Kidney epithelial cell (primary cell): ENCODE measurements around the gene PEX26. TPM values are rescaled to one million over a fixed set of nuclear protein-coding genes. Genes with fewer than 3 reads are reported as not detected.

Source experiments
- DNase-seq: peaks from one replicate; pipeline ENCODE4 v3.0.0-alpha.2; 2010; ENCODE audit warnings: low read depth
- H3K27me3 ChIP-seq: 2 replicates; pipeline ENCODE4 v1.6.0; 2011; ENCODE audit warnings: low read length; ENCODE audit not compliant: control insufficient read depth, insufficient read depth
- H3K36me3 ChIP-seq: 2 replicates; pipeline ENCODE4 v1.5.1; 2011; ENCODE audit warnings: low read length; ENCODE audit not compliant: control insufficient read depth, insufficient read depth
- H3K4me3 ChIP-seq: 2 replicates; pipeline ENCODE4 v1.5.1; 2011; ENCODE audit warnings: low read depth, mild to moderate bottlenecking, control low read depth, low read length
- CTCF ChIP-seq: IDR thresholded peaks from 2 replicates; pipeline ENCODE4 v1.5.1; 2011; ENCODE audit warnings: mild to moderate bottlenecking, moderate library complexity, low read length, control low read depth, inconsistent platforms; ENCODE audit not compliant: insufficient read depth, poor library complexity, severe bottlenecking
- total RNA-seq: library from RNA; depleted of rRNA; stranded (reverse); fragments of >200 nt; gene quantifications from 2 replicates; pipeline ENCODE4 v1.2.3, GENCODE V29; 2015

Gene PEX26
- total RNA-seq, 1 donor from 2014 or later: 32.4 TPM

- no peaks in the 10 kb centered on the region for H3K27me3 ChIP-seq
- no peak for DNase-seq
- no peak for TF ChIP-seq CTCF
- H3K36me3 ChIP-seq: no peaks in the 10 kb centered on the region
- H3K4me3 ChIP-seq: no peak overlapping the region
Observed at GRCh38 chr22:18064636-18065035, 13.2 kb upstream of the PEX26 start.

DNA sequence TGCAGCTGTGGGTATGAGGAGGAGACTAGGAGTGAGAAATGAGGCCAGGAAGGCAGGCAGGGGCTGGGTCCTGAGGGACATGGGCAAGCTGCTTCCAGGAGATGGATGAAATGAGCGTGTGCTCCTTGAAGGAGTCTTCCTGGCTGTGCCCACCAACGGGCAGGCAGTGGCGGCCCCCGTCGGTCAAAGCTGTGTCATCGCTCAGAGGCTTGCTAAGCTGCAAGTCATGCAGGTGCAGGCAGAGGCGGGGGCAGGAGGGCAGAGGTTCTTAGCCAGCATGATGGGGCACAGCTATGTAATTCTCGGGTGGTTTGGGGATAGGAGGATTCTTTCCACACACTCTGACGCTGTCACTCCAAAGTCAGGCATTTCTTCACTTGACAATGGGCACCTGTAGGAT lies 12.5 kb upstream of the PEX26 start:
- H3K27me3 ChIP-seq: no peaks in the 10 kb centered on the region
- DNase-seq: no peak
- no peak overlapping the region for H3K4me3 ChIP-seq
- no peaks in the 10 kb centered on the region for H3K36me3 ChIP-seq
- peak; percentile 40 for TF ChIP-seq CTCF

- DNase-seq: no peak
- no peaks in the 10 kb centered on the region for H3K27me3 ChIP-seq
Observed at GRCh38 chr22:18066181-18066859, 11.5 kb upstream of the PEX26 start.

DNA sequence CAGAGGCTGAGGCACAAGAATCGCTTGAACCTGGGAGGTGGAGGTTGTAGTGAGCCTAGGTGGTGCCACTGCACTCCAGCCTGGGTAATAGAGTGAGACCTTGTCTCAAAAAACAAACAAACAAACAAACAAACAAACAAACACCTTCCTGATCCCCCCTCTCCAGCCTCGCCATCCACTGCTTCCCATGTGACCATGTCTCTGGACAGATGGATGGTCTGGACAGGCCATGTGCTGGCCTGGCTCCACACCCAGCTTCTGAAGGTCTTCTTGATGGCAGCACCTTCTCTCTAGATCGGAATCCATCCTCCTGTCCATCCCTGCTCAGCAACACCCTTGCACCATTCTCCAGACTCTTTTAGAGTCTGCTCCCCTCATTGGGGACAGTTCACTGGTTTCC lies 10.7 kb upstream of the PEX26 start:
- Histone ChIP-seq H3K36me3 (no peaks in the 10 kb centered on the region), H3K4me3 (no peak overlapping the region), H3K27me3 (no peaks in the 10 kb centered on the region)
- no peak for DNase-seq
- no peak for TF ChIP-seq CTCF

More at GRCh38 chr22:18066181-18066859, 11.5 kb upstream of the PEX26 start:
- no peak overlapping the region for H3K4me3 ChIP-seq
- H3K36me3 ChIP-seq: no peaks in the 10 kb centered on the region
- TF ChIP-seq CTCF: no peak

DNA sequence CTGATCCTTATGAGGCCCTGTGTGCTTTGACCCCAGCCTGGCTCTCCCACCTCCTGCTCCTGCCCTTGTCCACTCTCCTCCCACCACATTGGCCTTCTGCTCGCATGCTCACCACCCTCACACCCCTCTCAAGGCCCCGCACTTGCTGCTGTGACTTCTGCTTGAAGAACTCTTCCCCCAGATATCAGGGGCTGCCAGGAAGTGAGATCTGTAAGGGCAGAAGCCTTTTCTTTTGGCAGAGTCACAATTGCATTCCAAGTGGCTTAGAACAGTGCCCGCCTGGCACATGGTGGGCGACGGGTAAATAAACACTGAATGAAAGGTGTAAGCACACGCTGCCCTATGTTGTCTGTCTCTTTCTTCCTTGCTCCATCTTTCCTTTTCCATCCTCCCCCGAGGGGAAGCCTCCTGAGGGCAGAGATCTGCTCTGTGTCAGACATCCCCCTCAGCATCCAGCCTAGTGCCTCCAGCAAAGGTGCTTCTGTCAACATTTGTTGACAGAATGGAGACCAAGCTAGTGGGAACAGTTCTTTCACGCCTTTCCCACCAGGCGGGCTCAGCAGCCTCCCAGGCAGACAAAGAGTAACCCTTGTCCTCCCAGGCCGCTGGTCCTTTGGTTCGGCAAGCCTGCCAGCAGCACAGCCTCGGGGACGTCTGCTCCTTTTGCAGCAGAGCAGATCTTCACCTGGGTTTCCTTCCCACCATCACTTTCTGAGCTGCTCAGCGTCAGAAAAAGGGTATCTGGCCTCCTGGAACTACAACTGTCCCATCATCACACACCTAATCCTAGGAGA lies 10.0 kb upstream of the PEX26 start:
- Histone ChIP-seq H3K36me3 (no peaks in the 10 kb centered on the region), H3K4me3 (no peak overlapping the region)
- DNase-seq: no peak

More for the DNA sequence above, 10.0 kb upstream of the PEX26 start:
- no peak for TF ChIP-seq CTCF
- H3K27me3 ChIP-seq: no peaks in the 10 kb centered on the region
